Germinal center (tissue), 1 donor: Measurements from ENCODE around the gene NCAPH2.

Source experiments
- DNase-seq: peaks from one replicate; pipeline ENCODE4 v3.0.0; 2012; ENCODE audit warnings: mixed read lengths, low spot score

The NCAPH2 gene

GRCh38 chr22:50530877-50531545, 23.0 kb downstream of the NCAPH2 start:
- DNase-seq: peak; percentile 75

- peak; percentile 70 for DNase-seq
These were observed 23.5 kb downstream of the NCAPH2 start for GRCh38 chr22:50531546-50531961.

- DNase-seq: no peak
These were observed 24.1 kb downstream of the NCAPH2 start for GRCh38 chr22:50531962-50532674.

GRCh38 chr22:50532824-50533796, 25.1 kb downstream of the NCAPH2 start:
- no peak for DNase-seq

- DNase-seq: peak; percentile 5
These were observed 26.1 kb downstream of the NCAPH2 start for GRCh38 chr22:50533856-50534711.

- DNase-seq: peak; percentile 5
These were observed 27.1 kb downstream of the NCAPH2 start for GRCh38 chr22:50535113-50535512.

GRCh38 chr22:50536226-50536625, 28.2 kb downstream of the NCAPH2 start:
- DNase-seq: no peak

GRCh38 chr22:50537765-50538164, 29.7 kb downstream of the NCAPH2 start:
- DNase-seq: no peak

GRCh38 chr22:50540381-50540780, 32.4 kb downstream of the NCAPH2 start:
- no peak for DNase-seq

GRCh38 chr22:50541667-50542026, 33.6 kb downstream of the NCAPH2 start:
- DNase-seq: peak; percentile 2

GRCh38 chr22:50542416-50542927, 34.4 kb downstream of the NCAPH2 start:
- peak; percentile 69 for DNase-seq

GRCh38 chr22:50544078-50544745, 36.2 kb downstream of the NCAPH2 start:
- peak; percentile 91 for DNase-seq

GRCh38 chr22:50544746-50545253, 36.8 kb downstream of the NCAPH2 start:
- no peak for DNase-seq

GRCh38 chr22:50545522-50546325, 37.7 kb downstream of the NCAPH2 start, which contains the start of gene KLHDC7B:
TSS of gene KLHDC7B (plus strand) at chr22:50545899. CDS start at chr22:50546244, 345 bp downstream.
- no peak for DNase-seq

GRCh38 chr22:50546326-50547262, 38.6 kb downstream of the NCAPH2 start:
- DNase-seq: no peak

- no peak for DNase-seq
These were observed 39.4 kb downstream of the NCAPH2 start for GRCh38 chr22:50547263-50547985.

GRCh38 chr22:50548040-50548920, 40.3 kb downstream of the NCAPH2 start:
- peak; percentile 70 for DNase-seq
